CD4-positive, CD25-positive, alpha-beta regulatory T cell (primary cell): ENCODE measurements around the gene GAS2. TPM values are rescaled to one million over a fixed set of nuclear protein-coding genes. Genes with fewer than 3 reads are reported as not detected.

Source experiments
- ATAC-seq, 2 donors: fragments of 150-1000 bp; cut with Tn5 transposase; one replicate each; pipeline ENCODE4 v1.10.0; 2021; ENCODE audit warnings: low read depth in 2 of 2, moderate number of reproducible peaks in 2 of 2, moderate library complexity in 1 of 2
- DNase-seq, 3 donors: peaks; one replicate each; pipeline versions ENCODE4 v3.0.0 to v3.0.0-alpha.2; 2012 to 2022; ENCODE audit warnings: mixed read lengths in 1 of 3
- H3K27ac ChIP-seq: one replicate; pipeline ENCODE4 v1.7.0; 2013; ENCODE audit warnings: mild to moderate bottlenecking, low read length; ENCODE audit not compliant: insufficient read depth, poor library complexity, severe bottlenecking
- H3K27me3 ChIP-seq: one replicate; pipeline ENCODE4 v1.7.0; 2013; ENCODE audit warnings: low read length; ENCODE audit not compliant: control insufficient read depth, insufficient read depth
- H3K36me3 ChIP-seq: one replicate; pipeline ENCODE4 v1.7.0; 2013; ENCODE audit warnings: mild to moderate bottlenecking, low read length, moderate library complexity; ENCODE audit not compliant: control insufficient read depth, insufficient read depth
- H3K4me1 ChIP-seq: 2 replicates; pipeline ENCODE4 v1.7.0; 2013; ENCODE audit warnings: mild to moderate bottlenecking, low read length; ENCODE audit not compliant: insufficient read depth, control insufficient read depth, poor library complexity, severe bottlenecking
- H3K4me3 ChIP-seq: one replicate; pipeline ENCODE4 v1.7.0; 2013; ENCODE audit warnings: low read depth, mild to moderate bottlenecking, low read length, moderate library complexity
- H3K9me3 ChIP-seq, 2 experiments: 1 replicate in 1 of 2; 2 replicates in 1 of 2; pipeline ENCODE4 v1.7.0; 2013; ENCODE audit warnings: low read length in 2 of 2, mild to moderate bottlenecking in 1 of 2, moderate library complexity in 1 of 2; ENCODE audit not compliant: control insufficient read depth in 2 of 2
- H3K27ac Mint-ChIP-seq, 3 donors: one replicate each; pipeline ENCODE4 v1.8.0; 2020 to 2022; ENCODE audit warnings: mild to moderate bottlenecking in 3 of 3, mixed read lengths in 3 of 3, moderate library complexity in 2 of 3
- H3K27me3 Mint-ChIP-seq: one replicate; pipeline ENCODE4 v1.8.0; 2022; ENCODE audit warnings: mild to moderate bottlenecking, mixed read lengths
- H3K36me3 Mint-ChIP-seq: one replicate; pipeline ENCODE4 v1.8.0; 2020; ENCODE audit warnings: mixed read lengths
- H3K4me1 Mint-ChIP-seq, 4 donors: one replicate each; pipeline ENCODE4 v1.8.0; 2020 to 2022; ENCODE audit warnings: mixed read lengths in 4 of 4, mild to moderate bottlenecking in 1 of 4
- H3K4me3 Mint-ChIP-seq, 4 donors: one replicate each; pipeline ENCODE4 v1.8.0; 2020 to 2022; ENCODE audit warnings: mild to moderate bottlenecking in 4 of 4, mixed read lengths in 4 of 4, moderate library complexity in 3 of 4
- H3K9me3 Mint-ChIP-seq, 7 donors: one replicate each; pipeline ENCODE4 v1.8.0; 2020 to 2022; ENCODE audit warnings: mixed read lengths in 7 of 7, mild to moderate bottlenecking in 3 of 7, moderate library complexity in 2 of 7
- polyA plus RNA-seq, 4 donors: library from polyadenylated mRNA; unstranded; fragments of 300-500 nt; fragmentation: Illumina TruSeq; gene quantifications; one replicate each; pipeline ENCODE4 v1.2.3, GENCODE V29; 2021
- total RNA-seq: library from RNA; stranded (reverse); gene quantifications from one replicate; pipeline ENCODE4 v1.2.3, GENCODE V29; 2022

GAS2 gene
- total and polyA plus RNA-seq, 5 donors from 2014 or later, result 1.0 to 4.7 (median 3.7) TPM

DNA sequence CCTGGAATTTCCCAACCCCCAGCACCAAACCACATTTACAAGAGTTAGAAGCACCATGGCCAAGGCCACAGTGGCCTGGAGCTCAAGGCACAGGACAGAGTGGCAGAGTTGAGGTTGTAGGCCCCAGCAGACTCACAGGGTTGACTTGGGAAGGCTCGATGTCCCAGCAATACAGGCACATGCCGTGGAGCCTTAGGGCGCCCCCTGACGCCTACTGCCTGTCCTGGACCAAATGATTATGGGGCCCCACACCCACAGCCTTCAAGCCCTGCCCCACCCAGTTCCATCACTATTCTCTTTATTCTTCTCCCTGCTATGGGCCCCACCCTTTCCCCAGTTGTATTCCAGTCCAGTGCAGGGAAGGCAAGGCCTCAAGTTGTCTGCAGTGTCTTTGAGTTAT lies 193.8 kb downstream of the GAS2 start, which contains the start of gene CCDC179:
Gene CCDC179 (minus strand): TSS at position 234 of the 400 bp plus-strand sequence. CDS start 53 bp downstream, at position 181.
- Mint-ChIP-seq H3K9me3 (peaks cover 0 to 4% (median 0%) of the 10 kb centered on the region in 7 donors), H3K4me1 (no peaks in the 10 kb centered on the region), H3K27me3 (no peaks in the 10 kb centered on the region), H3K4me3 (no peak within 1 kb of the TSS), H3K27ac (no peak within 1 kb of the TSS), H3K36me3 (peaks cover 3% of the 10 kb centered on the region)
- Histone ChIP-seq H3K27ac (no peak within 1 kb of the TSS), H3K27me3 (no peaks in the 10 kb centered on the region), H3K9me3 (no peaks in the 10 kb centered on the region), H3K4me3 (no peak within 1 kb of the TSS), H3K36me3 (no peaks in the 10 kb centered on the region), H3K4me1 (no peaks in the 10 kb centered on the region)
- ATAC-seq (no peak), DNase-seq (no peak)

Other genes with a start within 250 kb of the GAS2 start
- gene FANCF, start 40.8 kb upstream of the GAS2 start, total RNA-seq, result 5.6 TPM
- gene FANCF, start 40.8 kb upstream of the GAS2 start, polyA plus RNA-seq, result 10 to 100 TPM; 14.8 to 21.7 (median 17.8) TPM
- 28.3 TPM for gene SVIP, start 163.2 kb downstream of the GAS2 start, total RNA-seq
- gene SVIP, start 163.2 kb downstream of the GAS2 start, polyA plus RNA-seq, result 10 to 100 TPM; 29.3 to 34.5 (median 32.6) TPM
- not detected for gene CCDC179, start 193.9 kb downstream of the GAS2 start, total RNA-seq
- not detected for gene CCDC179, start 193.9 kb downstream of the GAS2 start, polyA plus RNA-seq